Measurements from ENCODE around the gene USP36. TPM values are rescaled to one million over a fixed set of nuclear protein-coding genes. Genes with fewer than 3 reads are reported as not detected.
A peak's percentile ranks its signal among the peaks of the same experiment; 100 is the strongest.

Gene USP36
- total RNA-seq, 2 donors from 2014 or later, result 31.2 to 66.6 TPM

DNA sequence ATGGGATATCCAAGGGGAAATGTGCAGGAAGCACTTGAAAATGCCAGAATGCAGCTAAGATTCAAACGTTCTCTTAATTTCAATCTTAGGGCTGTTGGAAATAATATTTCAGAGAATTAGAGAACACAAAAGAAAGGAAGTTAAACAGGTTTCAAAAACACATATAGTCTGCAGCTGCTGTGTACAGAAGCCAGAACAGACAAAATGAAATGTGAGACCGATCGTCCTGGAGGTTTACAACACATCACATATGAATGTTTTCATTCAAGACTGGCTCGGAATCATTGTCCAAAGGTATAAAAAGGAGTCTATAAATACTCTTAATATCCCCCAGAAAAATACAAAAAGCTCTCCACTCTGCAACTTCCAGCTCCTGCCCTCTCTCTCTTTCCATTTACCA, 72.8 kb downstream of the USP36 start:
- H3K27me3 ChIP-seq (replicated peaks; ENCODE audit: insufficient read depth), result no peaks in the 10 kb centered on the region
- TF ChIP-seq POLR2AphosphoS5 (IDR thresholded peaks at IDR 0.05), result peak; percentile 69
- TF ChIP-seq, protein P1, sequence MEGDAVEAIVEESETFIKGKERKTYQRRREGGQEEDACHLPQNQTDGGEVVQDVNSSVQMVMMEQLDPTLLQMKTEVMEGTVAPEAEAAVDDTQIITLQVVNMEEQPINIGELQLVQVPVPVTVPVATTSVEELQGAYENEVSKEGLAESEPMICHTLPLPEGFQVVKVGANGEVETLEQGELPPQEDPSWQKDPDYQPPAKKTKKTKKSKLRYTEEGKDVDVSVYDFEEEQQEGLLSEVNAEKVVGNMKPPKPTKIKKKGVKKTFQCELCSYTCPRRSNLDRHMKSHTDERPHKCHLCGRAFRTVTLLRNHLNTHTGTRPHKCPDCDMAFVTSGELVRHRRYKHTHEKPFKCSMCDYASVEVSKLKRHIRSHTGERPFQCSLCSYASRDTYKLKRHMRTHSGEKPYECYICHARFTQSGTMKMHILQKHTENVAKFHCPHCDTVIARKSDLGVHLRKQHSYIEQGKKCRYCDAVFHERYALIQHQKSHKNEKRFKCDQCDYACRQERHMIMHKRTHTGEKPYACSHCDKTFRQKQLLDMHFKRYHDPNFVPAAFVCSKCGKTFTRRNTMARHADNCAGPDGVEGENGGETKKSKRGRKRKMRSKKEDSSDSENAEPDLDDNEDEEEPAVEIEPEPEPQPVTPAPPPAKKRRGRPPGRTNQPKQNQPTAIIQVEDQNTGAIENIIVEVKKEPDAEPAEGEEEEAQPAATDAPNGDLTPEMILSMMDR (IDR thresholded peaks at IDR 0.05), result no peak
- no peaks in the 10 kb centered on the region for H3K9me3 ChIP-seq
- H3K4me3 ChIP-seq, result peak overlapping the region in 1 of 2 donors; percentile 2
- 17% methylated on average over 4 of the region's 4 CpGs for WGBS
- intact Hi-C loops (cut with DNase I), result no loop called here
- no peaks in the 10 kb centered on the region for H3K36me3 ChIP-seq
- DNase-seq (ENCODE audit: low spot score), result peak; percentile 49
- peak overlapping the region; percentile 73 to 77 for H3K27ac ChIP-seq
- H3K4me1 ChIP-seq (replicated peaks), result peaks cover 28% of the 10 kb centered on the region

- Histone ChIP-seq H3K27ac (peak overlapping the region; percentile 73 to 77), H3K4me1 (replicated peaks) (peaks cover 28% of the 10 kb centered on the region), H3K36me3 (no peaks in the 10 kb centered on the region), H3K27me3 (replicated peaks; ENCODE audit: insufficient read depth) (no peaks in the 10 kb centered on the region), H3K9me3 (no peaks in the 10 kb centered on the region), H3K4me3 (no peak overlapping the region)
- 52% methylated on average over 5 of the region's 5 CpGs for WGBS
- TF ChIP-seq POLR2AphosphoS5 (IDR thresholded peaks at IDR 0.05) (peak; percentile 12), POLR2A (IDR thresholded peaks at IDR 0.05) (no peak)
- DNase-seq (ENCODE audit: low spot score), result peak; percentile 32
- intact Hi-C loops (cut with DNase I), result no loop called here
These were observed 73.8 kb downstream of the USP36 start for GRCh38 chr17:78766743-78767294.

- intact Hi-C loops (cut with DNase I), result no loop called here
- no peak for DNase-seq (ENCODE audit: low spot score)
- Histone ChIP-seq H3K4me1 (replicated peaks) (peaks cover 28% of the 10 kb centered on the region), H3K27ac (peak overlapping the region; percentile 73 to 77), H3K27me3 (replicated peaks; ENCODE audit: insufficient read depth) (no peaks in the 10 kb centered on the region), H3K4me3 (no peak overlapping the region), H3K9me3 (no peaks in the 10 kb centered on the region), H3K36me3 (no peaks in the 10 kb centered on the region)
- TF ChIP-seq POLR2A (IDR thresholded peaks at IDR 0.05), result no peak
- TF ChIP-seq POLR2AphosphoS5 (IDR thresholded peaks at IDR 0.05), result no peak
- 45% methylated on average over 2 of the region's 2 CpGs for WGBS
These were observed 74.4 kb downstream of the USP36 start for GRCh38 chr17:78766225-78766624.

DNA sequence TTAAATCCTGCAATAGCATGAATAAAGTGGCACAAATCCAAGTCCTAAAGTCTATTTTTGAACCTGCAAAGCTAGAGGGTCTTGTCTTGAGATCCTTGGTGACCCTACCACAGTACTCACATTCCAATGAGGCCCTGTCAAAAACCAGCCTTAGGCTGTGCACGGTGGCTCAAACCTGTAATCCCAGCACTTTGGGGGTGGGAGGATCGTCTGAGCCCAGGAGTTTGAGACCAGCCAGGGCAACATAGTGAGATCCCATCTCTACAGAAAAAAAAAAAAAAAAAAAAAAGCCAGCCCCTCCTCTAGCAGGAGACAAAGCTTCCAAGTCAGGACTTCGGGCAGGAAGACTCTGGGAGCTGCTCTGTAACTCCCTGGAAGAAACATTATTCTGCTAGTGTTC, 74.8 kb downstream of the USP36 start:
- H3K9me3 ChIP-seq, result no peaks in the 10 kb centered on the region
- H3K27ac ChIP-seq, result peak overlapping the region; percentile 73 to 77
- WGBS, result 49% methylated on average over 3 of the region's 3 CpGs
- H3K4me1 ChIP-seq (replicated peaks), result peaks cover 28% of the 10 kb centered on the region
- no peaks in the 10 kb centered on the region for H3K36me3 ChIP-seq
- no peak for DNase-seq (ENCODE audit: low spot score)
- no peak overlapping the region for H3K4me3 ChIP-seq
- intact Hi-C loops (cut with DNase I), result no loop called here
- TF ChIP-seq POLR2AphosphoS5 (IDR thresholded peaks at IDR 0.05), result no peak
- H3K27me3 ChIP-seq (replicated peaks; ENCODE audit: insufficient read depth), result no peaks in the 10 kb centered on the region

- Histone ChIP-seq H3K36me3 (no peaks in the 10 kb centered on the region), H3K27me3 (replicated peaks; ENCODE audit: insufficient read depth) (no peaks in the 10 kb centered on the region), H3K4me3 (no peak overlapping the region), H3K4me1 (replicated peaks) (peaks cover 28% of the 10 kb centered on the region), H3K9me3 (no peaks in the 10 kb centered on the region), H3K27ac (peak overlapping the region; percentile 73 to 77)
- 69% methylated on average over 8 of the region's 8 CpGs for WGBS
- DNase-seq (ENCODE audit: low spot score), result no peak
- TF ChIP-seq, protein P1 (IDR thresholded peaks at IDR 0.05), result no peak
- no peak for TF ChIP-seq POLR2A (IDR thresholded peaks at IDR 0.05)
- TF ChIP-seq POLR2AphosphoS5 (IDR thresholded peaks at IDR 0.05), result no peak
- intact Hi-C loops (cut with DNase I), result no loop called here
These were observed 75.7 kb downstream of the USP36 start for GRCh38 chr17:78764871-78765270.

DNA sequence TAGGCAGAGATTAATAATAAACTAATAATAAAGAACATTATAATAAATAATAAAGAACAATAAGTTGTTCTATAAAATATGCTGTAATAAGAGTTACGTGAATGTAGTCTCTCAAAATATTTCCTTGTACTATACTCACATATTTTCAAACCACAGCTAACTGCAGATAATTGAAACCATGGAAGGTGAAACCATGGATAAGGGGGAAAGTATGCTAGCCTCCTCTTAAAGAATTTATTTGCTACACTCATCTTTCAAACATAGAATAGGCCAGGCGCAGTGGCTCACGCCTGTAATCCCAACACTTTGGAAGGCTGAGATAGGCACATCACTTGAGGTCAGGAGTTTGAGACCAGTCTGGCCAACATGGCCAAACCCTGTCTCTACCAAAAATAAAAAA, 77.1 kb downstream of the USP36 start:
- H3K4me1 ChIP-seq (replicated peaks), result peaks cover 22% of the 10 kb centered on the region
- TF ChIP-seq POLR2AphosphoS5 (IDR thresholded peaks at IDR 0.05), result no peak
- TF ChIP-seq, protein P1 (IDR thresholded peaks at IDR 0.05), result no peak
- no peak for TF ChIP-seq POLR2A (IDR thresholded peaks at IDR 0.05)
- H3K4me3 ChIP-seq, result no peak overlapping the region
- no peak for DNase-seq (ENCODE audit: low spot score)
- intact Hi-C loops (cut with DNase I), result no loop called here
- H3K9me3 ChIP-seq, result no peaks in the 10 kb centered on the region
- H3K27me3 ChIP-seq (replicated peaks; ENCODE audit: insufficient read depth), result no peaks in the 10 kb centered on the region
- 83% methylated on average over 3 of the region's 3 CpGs for WGBS
- peak overlapping the region in 1 of 2 donors; percentile 13 for H3K27ac ChIP-seq
- H3K36me3 ChIP-seq, result no peaks in the 10 kb centered on the region

Measured in prostate gland (tissue), 2 donors.